Activated B cell treated with CpG ODN at 0.5 μM for 24 hours (primary cell): ENCODE data around the gene OPN4. TPM values are rescaled to one million over a fixed set of nuclear protein-coding genes. Genes with fewer than 3 reads are reported as not detected.

ENCODE experiments used
- ATAC-seq: fragments of 200-7000 bp; cut with Tn5 transposase; one replicate; pipeline ENCODE4 v1.10.0; 2021; ENCODE audit warnings: low read depth, mild to moderate bottlenecking, moderate library complexity
- CTCF ChIA-PET: fragments of 350-600 bp; sonication (Branson Sonifier 250); formaldehyde crosslinking; loops from one replicate; lab custom pipeline; 2021; ENCODE audit warnings: antibody characterized with exemption; lab: Charles Lee
- POLR2A ChIA-PET: fragments of 350-600 bp; sonication (Branson Sonifier 250); formaldehyde crosslinking; loops from one replicate; lab custom pipeline; 2021; ENCODE audit warnings: antibody characterized with exemption; lab: Charles Lee
- DNase-seq: peaks from one replicate; pipeline ENCODE4 v3.0.0; 2022
- H3K27ac Mint-ChIP-seq: one replicate; pipeline ENCODE4 v1.8.0; 2020; ENCODE audit warnings: mixed read lengths
- H3K27me3 Mint-ChIP-seq: one replicate; pipeline ENCODE4 v1.8.0; 2021; ENCODE audit warnings: mixed read lengths
- H3K36me3 Mint-ChIP-seq: one replicate; pipeline ENCODE4 v1.8.0; 2021; ENCODE audit warnings: low read depth, mixed read lengths
- H3K4me1 Mint-ChIP-seq: one replicate; pipeline ENCODE4 v1.8.0; 2021; ENCODE audit warnings: mixed read lengths
- H3K4me3 Mint-ChIP-seq: one replicate; pipeline ENCODE4 v1.8.0; 2020; ENCODE audit warnings: mild to moderate bottlenecking, mixed read lengths
- H3K9me3 Mint-ChIP-seq: one replicate; pipeline ENCODE4 v1.8.0; 2020; ENCODE audit warnings: mixed read lengths
- CTCF ChIP-seq: fragments of 200-600 bp; IDR thresholded peaks from one replicate; pipeline ENCODE4 v1.8.0; 2022; ENCODE audit warnings: antibody characterized with exemption, mild to moderate bottlenecking
- intact Hi-C: fragments of 100-400 bp; cut with micrococcal nuclease; formaldehyde crosslinking; loops from one replicate; pipeline ENCODE4 v1.15.1; 2024
- total RNA-seq: library from RNA; stranded (reverse); gene quantifications from 2 replicates; pipeline ENCODE4 v1.2.3, GENCODE V29; 2022

Gene OPN4
- total RNA-seq, 1 donor from 2014 or later, result not detected

- Mint-ChIP-seq H3K9me3 (no peaks in the 10 kb centered on the region), H3K27ac (no peak overlapping the region), H3K27me3 (peaks cover 4% of the 10 kb centered on the region), H3K36me3 (no peaks in the 10 kb centered on the region), H3K4me3 (no peak overlapping the region), H3K4me1 (no peaks in the 10 kb centered on the region)
- POLR2A ChIA-PET, result no interaction called here
- ATAC-seq (no peak), DNase-seq (peak; percentile 7)
- CTCF ChIA-PET, result no interaction called here
- TF ChIP-seq CTCF, result no peak
- intact Hi-C loops, result no loop called here
Observed at GRCh38 chr10:86651021-86651471, 3.3 kb upstream of the OPN4 start.

DNA sequence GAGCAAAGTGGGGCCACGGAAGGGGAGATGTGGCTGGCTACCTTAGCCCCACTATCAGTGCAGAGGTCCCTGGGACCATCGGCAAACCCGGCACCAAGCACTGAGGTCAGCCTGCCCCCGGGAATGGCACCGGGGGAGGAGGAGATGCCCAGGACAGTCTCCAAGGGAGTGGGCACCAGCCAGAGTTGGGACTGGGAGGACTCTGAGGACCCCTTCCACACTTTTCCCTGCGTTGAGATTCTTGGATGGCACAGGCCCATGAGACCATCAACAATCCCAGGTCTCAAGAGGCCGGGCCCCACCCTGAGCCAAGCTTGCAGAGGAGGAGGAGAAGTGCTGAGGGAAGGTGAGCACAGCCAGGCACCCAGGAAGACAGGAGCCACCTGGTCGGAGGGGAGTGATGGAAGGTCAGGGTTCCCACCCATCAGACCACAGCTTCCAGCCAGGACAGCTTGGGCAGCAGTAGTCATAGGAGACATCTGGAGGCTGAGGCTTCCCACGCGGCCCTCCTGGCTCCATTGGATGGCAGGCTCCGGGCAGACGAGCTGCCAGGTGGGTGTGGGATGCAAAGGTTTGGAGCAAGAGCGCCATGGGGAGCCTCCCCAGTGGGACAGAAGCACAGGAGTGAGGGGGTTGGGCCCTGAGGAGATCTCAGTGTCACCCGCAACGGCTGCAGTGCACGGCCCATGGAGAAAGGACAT, 2.6 kb upstream of the OPN4 start:
- CTCF ChIA-PET, result no interaction called here
- POLR2A ChIA-PET, result no interaction called here
- no peak overlapping the region for H3K27ac Mint-ChIP-seq
- intact Hi-C loops, result no loop called here
- peak; percentile 9 for DNase-seq
- no peaks in the 10 kb centered on the region for H3K36me3 Mint-ChIP-seq
- H3K4me1 Mint-ChIP-seq, result no peaks in the 10 kb centered on the region
- no peak overlapping the region for H3K4me3 Mint-ChIP-seq
- ATAC-seq, result no peak
- H3K27me3 Mint-ChIP-seq, result peaks cover 6% of the 10 kb centered on the region
- H3K9me3 Mint-ChIP-seq, result no peaks in the 10 kb centered on the region
- no peak for TF ChIP-seq CTCF

- no peaks in the 10 kb centered on the region for H3K4me1 Mint-ChIP-seq
- no peak overlapping the region for H3K4me3 Mint-ChIP-seq
- no peak for ATAC-seq
- no peaks in the 10 kb centered on the region for H3K9me3 Mint-ChIP-seq
- DNase-seq, result peak; percentile 9
- no peaks in the 10 kb centered on the region for H3K36me3 Mint-ChIP-seq
- peaks cover 6% of the 10 kb centered on the region for H3K27me3 Mint-ChIP-seq
- POLR2A ChIA-PET, result no interaction called here
- CTCF ChIA-PET, result no interaction called here
- no peak overlapping the region for H3K27ac Mint-ChIP-seq
- intact Hi-C loops, result no loop called here
- no peak for TF ChIP-seq CTCF
Observed at GRCh38 chr10:86652361-86653202, 1.8 kb upstream of the OPN4 start.

GRCh38 chr10:86653379-86653778, 968 bp upstream of the OPN4 start:
- Mint-ChIP-seq H3K4me3 (no peak overlapping the region), H3K36me3 (no peaks in the 10 kb centered on the region), H3K27me3 (peaks cover 6% of the 10 kb centered on the region), H3K27ac (no peak overlapping the region), H3K9me3 (no peaks in the 10 kb centered on the region), H3K4me1 (no peaks in the 10 kb centered on the region)
- ATAC-seq, result no peak
- intact Hi-C loops, result no loop called here
- no peak for DNase-seq
- no peak for TF ChIP-seq CTCF
- POLR2A ChIA-PET, result no interaction called here
- CTCF ChIA-PET, result no interaction called here

GRCh38 chr10:86653987-86654386, 360 bp upstream of the OPN4 start:
- Mint-ChIP-seq H3K4me1 (no peaks in the 10 kb centered on the region), H3K27ac (no peak overlapping the region), H3K4me3 (no peak overlapping the region), H3K27me3 (peaks cover 6% of the 10 kb centered on the region), H3K36me3 (no peaks in the 10 kb centered on the region), H3K9me3 (no peaks in the 10 kb centered on the region)
- ChIA-PET POLR2A (interaction anchor here (0.6 kb wide), 1 partner anchor 24 kb away, joined by 4 read pairs; no protein-coding TSS in a partner anchor), CTCF (no interaction called here)
- no peak for DNase-seq
- no peak for TF ChIP-seq CTCF
- intact Hi-C loops, result no loop called here
- no peak for ATAC-seq
